ENCODE measurements around the gene CPXM2.

DNA sequence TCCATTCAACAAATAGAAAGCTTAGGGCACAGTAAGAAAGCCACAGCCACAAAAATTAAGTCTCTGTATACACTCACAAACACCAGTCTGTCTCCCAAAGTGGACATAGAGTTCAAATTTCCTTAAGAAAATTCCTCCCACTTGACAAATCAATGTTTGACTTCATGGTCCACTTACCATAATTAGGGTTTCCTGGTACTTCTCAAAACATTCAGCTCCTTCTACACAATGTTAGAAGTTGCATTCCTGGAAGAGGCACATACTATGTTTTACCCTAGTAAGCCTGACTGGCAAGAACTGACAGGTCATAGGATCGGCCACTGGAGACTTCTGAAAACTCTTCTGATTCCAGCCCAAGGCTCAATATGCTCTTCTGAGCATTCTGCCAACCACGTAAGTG, 70.5 kb downstream of the CPXM2 start:
- TF ChIP-seq, protein P1, sequence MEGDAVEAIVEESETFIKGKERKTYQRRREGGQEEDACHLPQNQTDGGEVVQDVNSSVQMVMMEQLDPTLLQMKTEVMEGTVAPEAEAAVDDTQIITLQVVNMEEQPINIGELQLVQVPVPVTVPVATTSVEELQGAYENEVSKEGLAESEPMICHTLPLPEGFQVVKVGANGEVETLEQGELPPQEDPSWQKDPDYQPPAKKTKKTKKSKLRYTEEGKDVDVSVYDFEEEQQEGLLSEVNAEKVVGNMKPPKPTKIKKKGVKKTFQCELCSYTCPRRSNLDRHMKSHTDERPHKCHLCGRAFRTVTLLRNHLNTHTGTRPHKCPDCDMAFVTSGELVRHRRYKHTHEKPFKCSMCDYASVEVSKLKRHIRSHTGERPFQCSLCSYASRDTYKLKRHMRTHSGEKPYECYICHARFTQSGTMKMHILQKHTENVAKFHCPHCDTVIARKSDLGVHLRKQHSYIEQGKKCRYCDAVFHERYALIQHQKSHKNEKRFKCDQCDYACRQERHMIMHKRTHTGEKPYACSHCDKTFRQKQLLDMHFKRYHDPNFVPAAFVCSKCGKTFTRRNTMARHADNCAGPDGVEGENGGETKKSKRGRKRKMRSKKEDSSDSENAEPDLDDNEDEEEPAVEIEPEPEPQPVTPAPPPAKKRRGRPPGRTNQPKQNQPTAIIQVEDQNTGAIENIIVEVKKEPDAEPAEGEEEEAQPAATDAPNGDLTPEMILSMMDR (IDR thresholded peaks at IDR 0.05), result no peak
- no peak for TF ChIP-seq POLR2A (IDR thresholded peaks at IDR 0.05; ENCODE audit: low read depth)
- no peak for TF ChIP-seq POLR2AphosphoS5 (IDR thresholded peaks at IDR 0.05)

Measured in esophagus muscularis mucosa (tissue), 3 donors.